AG04450 (cell line): ENCODE measurements around the gene CCDC68. TPM values are rescaled to one million over a fixed set of nuclear protein-coding genes. Genes with fewer than 3 reads are reported as not detected.

Source experiments
- CTCF ChIA-PET: fragments of 300-600, 350-600 bp; formaldehyde crosslinking; extraction: SDS; loops from one replicate; lab custom pipeline; 2022; ENCODE audit warnings: antibody characterized with exemption, inconsistent platforms; lab: Charles Lee
- POLR2A ChIA-PET: fragments of 350-600 bp; formaldehyde crosslinking; extraction: SDS; loops from one replicate; lab custom pipeline; 2021; ENCODE audit warnings: antibody characterized with exemption, inconsistent platforms; lab: Yijun Ruan, JAX
- DNase-seq: peaks from one replicate; pipeline ENCODE4 v3.0.0-alpha.2; 2011; ENCODE audit warnings: low read depth, low spot score
- H3K27ac ChIP-seq: one replicate; pipeline ENCODE4 v1.5.1; 2012; ENCODE audit warnings: low read depth, low read length, control low read depth
- H3K27me3 ChIP-seq: one replicate; pipeline ENCODE4 v1.6.0; 2012; ENCODE audit warnings: low read length; ENCODE audit not compliant: control insufficient read depth, insufficient read depth
- H3K4me3 ChIP-seq: 2 replicates; pipeline ENCODE4 v1.5.1; 2011; ENCODE audit warnings: mild to moderate bottlenecking, low read depth, low read length, control low read depth
- H3K9me3 ChIP-seq: 2 replicates; pipeline ENCODE4 v1.5.1; 2012; ENCODE audit warnings: low read length; ENCODE audit not compliant: control insufficient read depth, insufficient read depth
- CTCF ChIP-seq: IDR thresholded peaks from 2 replicates; pipeline ENCODE4 v1.5.1; 2011; ENCODE audit warnings: low read depth, low read length, control low read depth, inconsistent platforms
- polyA plus RNA-seq: library from polyadenylated mRNA; depleted of rRNA; stranded (reverse); fragments of >200 nt; gene quantifications from 2 replicates; pipeline ENCODE4 v1.2.3, GENCODE V29; 2011

Gene CCDC68
- polyA plus RNA-seq, 1 experiment: 9.5 TPM

- H3K27me3 ChIP-seq: no peaks in the 10 kb centered on the region
- no peak overlapping the region for H3K4me3 ChIP-seq
- ChIA-PET POLR2A (no interaction called here), CTCF (interaction anchor here (0.7 kb wide), 1 partner anchor 41 kb away, joined by 4 read pairs; no protein-coding TSS in a partner anchor)
- TF ChIP-seq CTCF: no peak
- H3K27ac ChIP-seq: no peak overlapping the region
- no peaks in the 10 kb centered on the region for H3K9me3 ChIP-seq
- no peak for DNase-seq
These were observed 17.1 kb downstream of the CCDC68 start for GRCh38 chr18:54942144-54942543.

GRCh38 chr18:54939361-54939917 lies 19.8 kb downstream of the CCDC68 start:
- H3K27me3 ChIP-seq: no peaks in the 10 kb centered on the region
- H3K27ac ChIP-seq: no peak overlapping the region
- no peak overlapping the region for H3K4me3 ChIP-seq
- ChIA-PET POLR2A (no interaction called here), CTCF (interaction anchor here (1.9 kb wide), 1 partner anchor 44 kb away, joined by 7 read pairs; no protein-coding TSS in a partner anchor)
- DNase-seq: no peak
- no peaks in the 10 kb centered on the region for H3K9me3 ChIP-seq
- TF ChIP-seq CTCF: no peak

GRCh38 chr18:54938506-54938905 lies 20.8 kb downstream of the CCDC68 start:
- DNase-seq: no peak
- no peak for TF ChIP-seq CTCF
- Histone ChIP-seq H3K4me3 (no peak overlapping the region), H3K27ac (no peak overlapping the region), H3K27me3 (no peaks in the 10 kb centered on the region), H3K9me3 (no peaks in the 10 kb centered on the region)
- POLR2A ChIA-PET: no interaction called here
- CTCF ChIA-PET: no interaction called here

- TF ChIP-seq CTCF: no peak
- CTCF ChIA-PET: no interaction called here
- H3K27ac ChIP-seq: no peak overlapping the region
- no peaks in the 10 kb centered on the region for H3K9me3 ChIP-seq
- H3K27me3 ChIP-seq: no peaks in the 10 kb centered on the region
- no peak for DNase-seq
- H3K4me3 ChIP-seq: no peak overlapping the region
- POLR2A ChIA-PET: no interaction called here
These were observed 26.8 kb downstream of the CCDC68 start for GRCh38 chr18:54932472-54932871.

GRCh38 chr18:54931152-54931551 lies 28.1 kb downstream of the CCDC68 start:
- DNase-seq: no peak
- ChIA-PET POLR2A (no interaction called here), CTCF (interaction anchor here (1.2 kb wide), 1 partner anchor 52 kb away, joined by 3 read pairs; no protein-coding TSS in a partner anchor)
- H3K4me3 ChIP-seq: no peak overlapping the region
- H3K27me3 ChIP-seq: no peaks in the 10 kb centered on the region
- TF ChIP-seq CTCF: no peak
- no peaks in the 10 kb centered on the region; the same call in 1 of the 2 replicates for H3K9me3 ChIP-seq
- H3K27ac ChIP-seq: no peak overlapping the region
